Measurements from ENCODE around the gene SARDH. TPM values are rescaled to one million over a fixed set of nuclear protein-coding genes. Genes with fewer than 3 reads are reported as not detected.

Gene SARDH
- total RNA-seq, 1 donor from 2014 or later, result 1.2 TPM

- TF ChIP-seq CTCF (IDR thresholded peaks at IDR 0.05), result no peak
- Mint-ChIP-seq H3K27me3 (ENCODE audit: low read depth) (peaks cover 11% of the 10 kb centered on the region), H3K36me3 (ENCODE audit: low read depth) (peaks cover 1% of the 10 kb centered on the region), H3K4me1 (ENCODE audit: low read depth) (peaks cover 8% of the 10 kb centered on the region), H3K4me3 (ENCODE audit: unreplicated experiment) (no peak overlapping the region), H3K27ac (ENCODE audit: unreplicated experiment) (no peak overlapping the region), H3K9me3 (ENCODE audit: low read depth) (peaks cover 5% of the 10 kb centered on the region)
- DNase-seq (ENCODE audit: low spot score), result peak; percentile 93
These were observed 35.2 kb downstream of the SARDH start for GRCh38 chr9:133702798-133703590.

GRCh38 chr9:133701981-133702797, 36.0 kb downstream of the SARDH start:
- H3K4me3 Mint-ChIP-seq (ENCODE audit: unreplicated experiment), result no peak overlapping the region
- TF ChIP-seq CTCF (IDR thresholded peaks at IDR 0.05), result no peak
- peaks cover 14% of the 10 kb centered on the region for H3K27me3 Mint-ChIP-seq (ENCODE audit: low read depth)
- no peak overlapping the region for H3K27ac Mint-ChIP-seq (ENCODE audit: unreplicated experiment)
- DNase-seq (ENCODE audit: low spot score), result peak; percentile 85
- H3K9me3 Mint-ChIP-seq (ENCODE audit: low read depth), result peaks cover 5% of the 10 kb centered on the region
- H3K4me1 Mint-ChIP-seq (ENCODE audit: low read depth), result peaks cover 5% of the 10 kb centered on the region
- H3K36me3 Mint-ChIP-seq (ENCODE audit: low read depth), result peaks cover 1% of the 10 kb centered on the region

GRCh38 chr9:133701321-133701980, 36.7 kb downstream of the SARDH start:
- no peak overlapping the region for H3K4me3 Mint-ChIP-seq (ENCODE audit: unreplicated experiment)
- no peak for TF ChIP-seq CTCF (IDR thresholded peaks at IDR 0.05)
- peaks cover 5% of the 10 kb centered on the region for H3K9me3 Mint-ChIP-seq (ENCODE audit: low read depth)
- H3K4me1 Mint-ChIP-seq (ENCODE audit: low read depth), result no peaks in the 10 kb centered on the region
- DNase-seq (ENCODE audit: low spot score), result peak; percentile 63
- peaks cover 1% of the 10 kb centered on the region for H3K36me3 Mint-ChIP-seq (ENCODE audit: low read depth)
- no peak overlapping the region for H3K27ac Mint-ChIP-seq (ENCODE audit: unreplicated experiment)
- H3K27me3 Mint-ChIP-seq (ENCODE audit: low read depth), result peaks cover 21% of the 10 kb centered on the region

GRCh38 chr9:133700819-133701320, 37.3 kb downstream of the SARDH start:
- no peak overlapping the region for H3K27ac Mint-ChIP-seq (ENCODE audit: unreplicated experiment)
- H3K36me3 Mint-ChIP-seq (ENCODE audit: low read depth), result peaks cover 1% of the 10 kb centered on the region
- no peak overlapping the region for H3K4me3 Mint-ChIP-seq (ENCODE audit: unreplicated experiment)
- H3K4me1 Mint-ChIP-seq (ENCODE audit: low read depth), result no peaks in the 10 kb centered on the region
- H3K9me3 Mint-ChIP-seq (ENCODE audit: low read depth), result peaks cover 5% of the 10 kb centered on the region
- DNase-seq (ENCODE audit: low spot score), result peak; percentile 27
- no peak for TF ChIP-seq CTCF (IDR thresholded peaks at IDR 0.05)
- H3K27me3 Mint-ChIP-seq (ENCODE audit: low read depth), result peaks cover 24% of the 10 kb centered on the region

- no peak for DNase-seq (ENCODE audit: low spot score)
- TF ChIP-seq CTCF (IDR thresholded peaks at IDR 0.05), result no peak
- Mint-ChIP-seq H3K4me3 (ENCODE audit: unreplicated experiment) (no peak overlapping the region), H3K36me3 (ENCODE audit: low read depth) (peaks cover 3% of the 10 kb centered on the region), H3K4me1 (ENCODE audit: low read depth) (no peaks in the 10 kb centered on the region), H3K27ac (ENCODE audit: unreplicated experiment) (no peak overlapping the region), H3K27me3 (ENCODE audit: low read depth) (peaks cover 34% of the 10 kb centered on the region), H3K9me3 (ENCODE audit: low read depth) (peaks cover 5% of the 10 kb centered on the region)
These were observed 38.6 kb downstream of the SARDH start for GRCh38 chr9:133699546-133699945.

All from chondrocyte (in vitro differentiated cells).